HFFc6 (cell line): ENCODE measurements around the gene SNF8. TPM values are rescaled to one million over a fixed set of nuclear protein-coding genes. Genes with fewer than 3 reads are reported as not detected.

ENCODE experiments used
- DNase-seq: peaks from one replicate; pipeline ENCODE4 v3.0.0-alpha.2; 2018
- H3K27ac Mint-ChIP-seq: 2 replicates; pipeline ENCODE4 v1.8.0; 2020; ENCODE audit warnings: mild to moderate bottlenecking, mixed read lengths
- H3K27me3 Mint-ChIP-seq: 2 replicates; pipeline ENCODE4 v1.8.0; 2021; ENCODE audit warnings: mild to moderate bottlenecking, moderate library complexity, mixed read lengths; ENCODE audit not compliant: insufficient read depth
- H3K36me3 Mint-ChIP-seq: 2 replicates; pipeline ENCODE4 v1.8.0; 2021; ENCODE audit warnings: low read depth, mixed read lengths
- H3K4me1 Mint-ChIP-seq: 2 replicates; pipeline ENCODE4 v1.8.0; 2020; ENCODE audit warnings: low read depth, mixed read lengths
- H3K4me3 Mint-ChIP-seq: 2 replicates; pipeline ENCODE4 v1.8.0; 2020; ENCODE audit warnings: mild to moderate bottlenecking, moderate library complexity, mixed read lengths
- H3K9me3 Mint-ChIP-seq: 2 replicates; pipeline ENCODE4 v1.8.0; 2020; ENCODE audit warnings: mild to moderate bottlenecking, mixed read lengths
- total RNA-seq, 6 experiments: library from RNA; stranded (reverse); fragmentation: NEBNext Ultra II Directional; extraction: Animal tissue kit (Norgen Biotek cat#: 25700); gene quantifications; 2 replicates in 1 of 6; 3 replicates in 5 of 6; pipeline ENCODE4 v1.2.3, GENCODE V29; 2021
- TF ChIP-seq, protein P1 (sequence below): fragments of 200-600 bp; sonication (generic); IDR thresholded peaks from 2 replicates; pipeline ENCODE4 v1.5.0; 2021; ENCODE audit warnings: antibody characterized with exemption, mild to moderate bottlenecking

Gene SNF8
- total RNA-seq, 6 experiments from 2014 or later, result 131 to 176 (median 157) TPM

DNA sequence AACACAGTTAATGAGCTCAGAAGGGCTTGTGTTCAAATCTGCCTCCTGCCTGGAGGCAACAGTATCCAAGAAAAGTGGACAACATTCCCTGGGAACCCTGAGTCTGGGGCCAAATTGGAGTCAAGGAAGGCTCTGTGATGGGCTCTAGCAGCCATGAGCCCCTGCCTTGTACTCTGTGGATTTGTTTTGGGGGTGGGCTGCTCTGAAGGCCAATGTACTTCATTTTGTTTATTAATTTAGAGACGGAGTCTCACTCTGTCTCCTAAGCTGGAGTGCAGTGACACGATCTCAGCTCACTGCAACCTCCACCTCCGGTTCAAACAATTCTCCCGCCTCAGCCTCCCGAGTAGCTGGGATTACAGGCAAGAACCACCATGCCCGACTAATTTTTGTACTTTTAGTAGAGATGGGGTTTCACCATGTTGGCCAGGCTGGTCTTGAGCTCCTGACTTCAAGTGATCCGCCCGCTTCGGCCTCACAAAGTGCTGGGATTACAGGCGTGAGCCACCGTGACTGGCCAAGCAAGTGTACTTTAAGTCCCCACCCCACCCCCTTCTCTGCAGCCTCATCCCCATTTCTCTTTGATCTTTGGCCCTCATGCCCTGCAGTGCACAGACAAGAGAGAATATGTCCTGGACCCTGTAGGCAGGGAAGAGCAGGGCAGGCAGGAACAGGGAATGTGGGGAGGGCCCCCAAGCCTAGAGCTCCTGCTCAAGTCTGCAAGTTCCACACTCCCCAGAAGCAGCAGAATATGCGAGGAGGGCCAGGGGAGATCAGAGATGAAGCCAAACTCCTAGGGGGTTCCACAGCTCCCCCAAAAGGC is 26.4 kb upstream of the SNF8 start:
- no peak for DNase-seq
- Mint-ChIP-seq H3K4me3 (peak overlapping the region; percentile 79), H3K4me1 (peaks cover 44% of the 10 kb centered on the region), H3K27ac (peak overlapping the region; percentile 97), H3K9me3 (no peaks in the 10 kb centered on the region), H3K27me3 (peaks cover 3% of the 10 kb centered on the region; the same call in 1 of the 2 replicates), H3K36me3 (no peaks in the 10 kb centered on the region)
- TF ChIP-seq, protein P1, sequence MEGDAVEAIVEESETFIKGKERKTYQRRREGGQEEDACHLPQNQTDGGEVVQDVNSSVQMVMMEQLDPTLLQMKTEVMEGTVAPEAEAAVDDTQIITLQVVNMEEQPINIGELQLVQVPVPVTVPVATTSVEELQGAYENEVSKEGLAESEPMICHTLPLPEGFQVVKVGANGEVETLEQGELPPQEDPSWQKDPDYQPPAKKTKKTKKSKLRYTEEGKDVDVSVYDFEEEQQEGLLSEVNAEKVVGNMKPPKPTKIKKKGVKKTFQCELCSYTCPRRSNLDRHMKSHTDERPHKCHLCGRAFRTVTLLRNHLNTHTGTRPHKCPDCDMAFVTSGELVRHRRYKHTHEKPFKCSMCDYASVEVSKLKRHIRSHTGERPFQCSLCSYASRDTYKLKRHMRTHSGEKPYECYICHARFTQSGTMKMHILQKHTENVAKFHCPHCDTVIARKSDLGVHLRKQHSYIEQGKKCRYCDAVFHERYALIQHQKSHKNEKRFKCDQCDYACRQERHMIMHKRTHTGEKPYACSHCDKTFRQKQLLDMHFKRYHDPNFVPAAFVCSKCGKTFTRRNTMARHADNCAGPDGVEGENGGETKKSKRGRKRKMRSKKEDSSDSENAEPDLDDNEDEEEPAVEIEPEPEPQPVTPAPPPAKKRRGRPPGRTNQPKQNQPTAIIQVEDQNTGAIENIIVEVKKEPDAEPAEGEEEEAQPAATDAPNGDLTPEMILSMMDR, result 0 out of 2 replicates have a peak, but pooled peaks have one; percentile 6

DNA sequence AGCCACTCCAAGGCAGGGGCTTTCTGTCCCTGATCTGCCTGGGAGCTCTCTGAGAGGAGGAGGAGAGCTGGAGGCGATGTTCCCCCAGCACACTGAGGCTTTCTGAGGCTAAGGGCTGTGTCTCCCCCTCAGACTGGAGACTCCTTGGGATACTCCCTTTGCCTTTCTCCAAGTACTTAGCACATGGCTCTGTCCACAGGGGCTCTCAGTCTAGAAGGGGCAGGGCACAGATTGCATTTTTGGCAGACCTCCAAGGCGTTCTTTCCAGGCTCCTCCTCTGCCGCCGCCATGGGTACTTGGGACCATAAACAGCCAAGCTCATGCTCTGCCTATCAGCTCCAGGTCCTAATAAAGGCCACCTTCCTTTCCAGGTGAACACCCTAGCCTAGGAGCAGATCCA is 25.6 kb upstream of the SNF8 start:
- no peak overlapping the region for H3K27ac Mint-ChIP-seq

DNA sequence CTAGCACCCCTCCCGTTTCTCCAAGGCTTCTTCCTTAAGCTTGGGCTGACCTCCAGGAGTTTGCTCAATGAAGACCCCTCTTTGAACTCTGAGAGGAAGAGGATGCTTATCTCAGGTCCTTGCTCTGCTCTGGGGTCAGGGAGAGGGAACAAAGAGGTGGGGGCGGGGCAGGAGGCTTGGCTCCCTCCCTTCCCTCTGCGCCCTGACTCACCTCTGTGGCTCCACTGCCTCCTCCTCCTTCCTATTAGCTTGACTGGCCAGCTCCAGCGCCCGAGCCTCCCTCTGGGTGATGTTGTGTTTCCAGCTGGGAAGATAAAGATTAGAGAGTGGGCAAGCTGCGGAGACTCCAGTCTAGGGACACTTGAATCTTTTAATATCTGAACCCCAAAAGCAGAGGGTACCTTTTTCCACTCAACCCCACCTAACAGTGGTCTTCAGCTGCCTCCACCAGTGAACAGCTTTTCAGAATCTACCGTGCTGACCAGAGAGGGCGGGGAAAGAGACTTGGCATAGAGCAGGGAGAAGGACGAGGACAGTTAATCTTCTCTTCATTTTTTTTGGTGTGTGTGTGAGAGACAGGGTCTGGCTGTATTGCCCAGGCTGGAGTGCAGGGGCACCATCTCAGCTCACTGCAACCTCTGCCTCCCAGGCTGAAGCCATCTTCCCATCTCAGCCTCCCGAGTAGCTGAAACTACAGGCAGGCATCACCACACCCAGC is 17.0 kb upstream of the SNF8 start:
- Mint-ChIP-seq H3K27ac (peak overlapping the region; percentile 89), H3K4me3 (peak overlapping the region; percentile 82)

More for the DNA sequence above, 25.6 kb upstream of the SNF8 start:
- DNase-seq, result no peak
- Mint-ChIP-seq H3K4me1 (peaks cover 44% of the 10 kb centered on the region), H3K27me3 (peaks cover 3% of the 10 kb centered on the region; the same call in 1 of the 2 replicates), H3K4me3 (no peak overlapping the region), H3K36me3 (no peaks in the 10 kb centered on the region), H3K9me3 (no peaks in the 10 kb centered on the region)
- TF ChIP-seq, protein P1, result no peak

DNA sequence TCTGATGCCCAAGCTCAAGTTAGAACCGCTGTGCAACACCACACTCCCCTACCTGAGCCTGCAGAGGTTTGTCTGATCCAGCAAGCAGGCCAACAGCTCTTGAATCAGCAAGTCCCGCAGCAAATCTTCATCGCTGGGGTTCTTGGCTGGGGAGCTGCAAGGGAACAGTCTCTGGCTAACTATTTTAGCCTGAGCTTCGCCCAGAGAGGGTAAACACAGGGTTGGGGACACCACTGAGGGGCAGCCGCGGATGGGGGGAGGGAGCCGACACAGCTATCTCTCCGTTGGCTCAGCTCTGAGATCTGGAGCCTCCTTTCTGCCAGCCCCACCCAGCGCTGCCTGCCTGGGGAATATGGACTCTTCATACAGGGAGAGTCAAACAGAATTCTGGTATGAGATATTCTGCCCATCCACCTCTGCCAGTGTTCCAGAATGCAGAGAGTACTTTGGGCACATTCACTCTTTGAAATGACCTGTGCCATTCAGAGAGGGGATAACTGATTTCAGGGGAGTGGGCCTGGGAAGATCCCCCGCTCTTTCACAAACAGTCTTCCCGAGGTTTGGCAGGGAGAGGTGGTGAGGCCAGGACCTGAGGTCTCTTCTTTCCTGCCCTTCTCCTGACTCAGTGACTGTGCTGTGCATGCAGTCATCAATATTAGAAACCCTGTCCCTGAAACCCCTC is 16.3 kb upstream of the SNF8 start:
- DNase-seq, result no peak
- Mint-ChIP-seq H3K4me3 (peak overlapping the region; percentile 82), H3K9me3 (no peaks in the 10 kb centered on the region), H3K27ac (peak overlapping the region; percentile 89), H3K4me1 (peaks cover 32% of the 10 kb centered on the region), H3K27me3 (no peaks in the 10 kb centered on the region; the same call in 1 of the 2 replicates), H3K36me3 (no peaks in the 10 kb centered on the region)
- TF ChIP-seq, protein P1, result no peak

More for the DNA sequence above, 17.0 kb upstream of the SNF8 start:
- Mint-ChIP-seq H3K27me3 (no peaks in the 10 kb centered on the region; the same call in 1 of the 2 replicates), H3K4me1 (peaks cover 29% of the 10 kb centered on the region), H3K9me3 (no peaks in the 10 kb centered on the region), H3K36me3 (no peaks in the 10 kb centered on the region)
- peak; percentile 65 for DNase-seq
- TF ChIP-seq, protein P1, result no peak

DNA sequence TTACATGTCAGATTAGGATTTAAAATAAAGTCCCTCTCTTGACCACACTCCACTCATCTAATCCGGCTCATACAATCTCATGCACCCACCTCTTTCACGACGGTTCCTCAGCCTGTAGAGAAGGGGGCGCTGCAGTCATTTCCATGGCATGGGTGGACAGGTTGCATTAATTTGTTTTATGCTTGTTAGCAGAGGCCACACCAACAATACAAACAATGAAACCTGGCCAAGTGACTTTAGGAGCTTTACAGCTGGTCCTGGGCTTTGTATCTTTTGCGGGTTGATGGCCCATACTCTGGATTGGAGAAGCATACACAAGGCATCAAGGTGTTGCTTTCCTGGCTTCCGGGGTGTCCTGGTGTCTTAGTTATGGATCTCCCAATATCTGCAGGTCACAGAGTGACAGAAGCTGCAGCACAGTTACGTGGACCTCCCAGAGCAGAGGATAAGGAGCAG is 9.7 kb upstream of the SNF8 start:
- no peaks in the 10 kb centered on the region for H3K9me3 Mint-ChIP-seq
- DNase-seq, result peak; percentile 52
- H3K4me1 Mint-ChIP-seq, result peaks cover 21% of the 10 kb centered on the region
- no peak overlapping the region; the same call in 1 of the 2 replicates for H3K27ac Mint-ChIP-seq
- no peak overlapping the region for H3K4me3 Mint-ChIP-seq
- H3K27me3 Mint-ChIP-seq, result peaks cover 1% of the 10 kb centered on the region; the same call in 1 of the 2 replicates
- TF ChIP-seq, protein P1, result peak; percentile 78
- no peaks in the 10 kb centered on the region for H3K36me3 Mint-ChIP-seq
